DND-41 (cell line): ENCODE data around the gene ST6GALNAC6.
A peak's percentile ranks its signal among the peaks of the same experiment; 100 is the strongest.

Experiments
- ATAC-seq: fragments of 200-7000 bp; cut with Tn5 transposase; 3 replicates; pipeline ENCODE4 v1.9.1; 2021; ENCODE audit warnings: low read depth; ENCODE audit not compliant: insufficient read depth
- DNase-seq: peaks from one replicate; pipeline ENCODE4 v3.0.0-alpha.2; 2020
- H2AFZ ChIP-seq: 2 replicates; pipeline ENCODE4 v1.6.0; 2012; ENCODE audit warnings: low read depth, low read length
- H3K27ac ChIP-seq: 2 replicates; pipeline ENCODE4 v1.5.1; 2012; ENCODE audit warnings: low read length, inconsistent platforms
- H3K27me3 ChIP-seq: fragments of 200-600 bp; sonication (generic); 2 replicates; pipeline ENCODE4 v1.6.0; 2012; ENCODE audit warnings: low read length, mild to moderate bottlenecking, inconsistent platforms; ENCODE audit not compliant: insufficient read depth, poor library complexity
- H3K36me3 ChIP-seq: 2 replicates; pipeline ENCODE4 v1.5.1; 2012; ENCODE audit warnings: low read length, inconsistent platforms; ENCODE audit not compliant: insufficient read depth
- H3K4me1 ChIP-seq: 2 replicates; pipeline ENCODE4 v1.5.1; 2012; ENCODE audit warnings: mild to moderate bottlenecking, low read length; ENCODE audit not compliant: insufficient read depth
- H3K4me2 ChIP-seq: 2 replicates; pipeline ENCODE4 v1.6.0; 2012; ENCODE audit warnings: mild to moderate bottlenecking, moderate library complexity, low read length, inconsistent platforms; ENCODE audit not compliant: insufficient read depth
- H3K4me3 ChIP-seq, 2 experiments: fragments of 200-600 bp in 1 of 2; shearing (Covaris generic) in 1 of 2; 2 replicates each; pipeline ENCODE4 v1.5.1; 2012 to 2016; ENCODE audit warnings: inconsistent platforms in 2 of 2, low read length in 2 of 2, mild to moderate bottlenecking in 2 of 2, low read depth in 1 of 2, moderate library complexity in 1 of 2
- H3K79me2 ChIP-seq: 2 replicates; pipeline ENCODE4 v1.6.0; 2012; ENCODE audit warnings: low read length, inconsistent platforms; ENCODE audit not compliant: insufficient read depth
- H3K9ac ChIP-seq: 2 replicates; pipeline ENCODE4 v1.6.0; 2012; ENCODE audit warnings: low read depth, mild to moderate bottlenecking, inconsistent platforms, low read length, moderate library complexity
- H3K9me3 ChIP-seq: 2 replicates; pipeline ENCODE4 v1.5.1; 2012; ENCODE audit warnings: low read length, moderate library complexity, mild to moderate bottlenecking, inconsistent platforms; ENCODE audit not compliant: insufficient read depth, severe bottlenecking
- H4K20me1 ChIP-seq: 2 replicates; pipeline ENCODE4 v1.6.0; 2012; ENCODE audit warnings: low read length; ENCODE audit not compliant: insufficient read depth
- CTCF ChIP-seq: IDR thresholded peaks from 2 replicates; pipeline ENCODE4 v1.5.1; 2012; ENCODE audit warnings: borderline replicate concordance, low read length, moderate library complexity, mild to moderate bottlenecking; ENCODE audit not compliant: poor library complexity, severe bottlenecking; ENCODE audit errors: extremely low read depth
- EZH2 ChIP-seq: IDR thresholded peaks from 3 replicates; pipeline ENCODE4 v1.6.1; 2012; ENCODE audit warnings: borderline replicate concordance, low read depth, mild to moderate bottlenecking, moderate library complexity, low read length, inconsistent platforms; ENCODE audit not compliant: severe bottlenecking

ST6GALNAC6 gene

GRCh38 chr9:127943731-127944144 lies 44.3 kb upstream of the ST6GALNAC6 start:
- Histone ChIP-seq H3K4me3 (no peak overlapping the region), H3K79me2 (no peaks in the 10 kb centered on the region), H3K27me3 (no peaks in the 10 kb centered on the region), H4K20me1 (no peaks in the 10 kb centered on the region; the same call in 1 of the 2 replicates), H3K4me2 (no peak overlapping the region), H3K36me3 (peaks cover 22% of the 10 kb centered on the region; the same call in 1 of the 2 replicates), H3K4me1 (peaks cover 6% of the 10 kb centered on the region; the same call in 1 of the 2 replicates), H3K9me3 (no peaks in the 10 kb centered on the region), H2AFZ (no peak overlapping the region), H3K27ac (peak overlapping the region; percentile 50; the same call in 1 of the 2 replicates), H3K9ac (no peak overlapping the region)
- peak; percentile 91 for ATAC-seq
- TF ChIP-seq EZH2 (no peak), CTCF (peak; percentile 83)
- DNase-seq, result peak; percentile 83

- H3K4me1 ChIP-seq, result peaks cover 9% of the 10 kb centered on the region
- H3K36me3 ChIP-seq, result peaks cover 22% of the 10 kb centered on the region; the same call in 1 of the 2 replicates
- no peaks in the 10 kb centered on the region for H3K9me3 ChIP-seq
- DNase-seq (no peak), ATAC-seq (no peak; the same call in 2 of the 3 replicates)
- H3K4me2 ChIP-seq, result no peak overlapping the region
- TF ChIP-seq CTCF, result no peak
- no peak for TF ChIP-seq EZH2
- no peak overlapping the region for H3K4me3 ChIP-seq
- H3K27ac ChIP-seq, result no peak overlapping the region
- H3K27me3 ChIP-seq, result no peaks in the 10 kb centered on the region
- no peak overlapping the region for H3K9ac ChIP-seq
- no peak overlapping the region for H2AFZ ChIP-seq
- no peaks in the 10 kb centered on the region for H4K20me1 ChIP-seq
- H3K79me2 ChIP-seq, result no peaks in the 10 kb centered on the region
These were observed 43.7 kb upstream of the ST6GALNAC6 start for GRCh38 chr9:127943011-127943662.

GRCh38 chr9:127942216-127943010 lies 43.0 kb upstream of the ST6GALNAC6 start:
- H3K79me2 ChIP-seq, result peaks cover 2% of the 10 kb centered on the region
- TF ChIP-seq EZH2 (no peak), CTCF (peak; percentile 88)
- peaks cover 13% of the 10 kb centered on the region for H3K4me1 ChIP-seq
- DNase-seq (peak; percentile 59), ATAC-seq (peak; percentile 72)
- peaks cover 22% of the 10 kb centered on the region; the same call in 1 of the 2 replicates for H3K36me3 ChIP-seq
- no peaks in the 10 kb centered on the region for H3K27me3 ChIP-seq
- no peak overlapping the region for H2AFZ ChIP-seq
- H3K9me3 ChIP-seq, result no peaks in the 10 kb centered on the region
- H3K27ac ChIP-seq, result no peak overlapping the region
- no peaks in the 10 kb centered on the region for H4K20me1 ChIP-seq
- H3K9ac ChIP-seq, result peak overlapping the region; percentile 1; the same call in 1 of the 2 replicates
- H3K4me2 ChIP-seq, result no peak overlapping the region
- no peak overlapping the region for H3K4me3 ChIP-seq
